ENCODE results near the gene SPRN.

SPRN gene

GRCh38 chr10:133379801-133380666 lies 44.4 kb downstream of the SPRN start:
- H3K4me2 ChIP-seq (ENCODE audit: low read depth, low read length): peak overlapping the region; percentile 82
- no peaks in the 10 kb centered on the region for H3F3A ChIP-seq (ENCODE audit: insufficient read depth, low read length)
- no peaks in the 10 kb centered on the region for H3K9me3 ChIP-seq (replicated peaks; ENCODE audit: insufficient read depth, low read length)
- peak overlapping the region; percentile 67 for H3K4me3 ChIP-seq (ENCODE audit: low read length)
- H2AFZ ChIP-seq (ENCODE audit: low read length): peak overlapping the region; percentile 69
- H3K4me1 ChIP-seq (ENCODE audit: low read length): no peaks in the 10 kb centered on the region
- H3K27me3 ChIP-seq (replicated peaks; ENCODE audit: insufficient read depth, low read length): peaks cover 10% of the 10 kb centered on the region; the same call in 1 of the 2 replicates
- DNase-seq: no peak
- TF ChIP-seq CTCF (IDR thresholded peaks at IDR 0.05; ENCODE audit: low read length): no peak
- TF ChIP-seq EZH2 (optimal IDR thresholded peaks at IDR 0.05; ENCODE audit: low read depth, low read length): no peak
- TF ChIP-seq EZH2phosphoT487 (IDR thresholded peaks at IDR 0.05; ENCODE audit: low read length): no peak
- H4K20me1 ChIP-seq (ENCODE audit: insufficient read depth, low read length): no peaks in the 10 kb centered on the region
- 0 out of 2 replicates have a peak, but pooled peaks cover 3% of the 10 kb centered on the region for H3K79me2 ChIP-seq (ENCODE audit: low read length)
- H3K9ac ChIP-seq (ENCODE audit: low read length): peak overlapping the region; percentile 66; the same call in 1 of the 2 replicates
- H3K36me3 ChIP-seq (replicated peaks; ENCODE audit: insufficient read depth, low read length): no peaks in the 10 kb centered on the region
- peak overlapping the region; percentile 16; the same call in 1 of the 2 replicates for H3K27ac ChIP-seq (ENCODE audit: low read length)
- H3K9me2 ChIP-seq (replicated peaks; ENCODE audit: insufficient read depth, low read length): no peaks in the 10 kb centered on the region

- Histone ChIP-seq H3K4me1 (ENCODE audit: low read length) (no peaks in the 10 kb centered on the region), H3K27me3 (replicated peaks; ENCODE audit: insufficient read depth, low read length) (peaks cover 10% of the 10 kb centered on the region; the same call in 1 of the 2 replicates), H3K27ac (ENCODE audit: low read length) (peak within 1 kb of the TSS; percentile 16; the same call in 1 of the 2 replicates), H3K79me2 (ENCODE audit: low read length) (0 out of 2 replicates have a peak, but pooled peaks cover 3% of the 10 kb centered on the region), H4K20me1 (ENCODE audit: insufficient read depth, low read length) (no peaks in the 10 kb centered on the region), H3K9ac (ENCODE audit: low read length) (peak within 1 kb of the TSS; percentile 66; the same call in 1 of the 2 replicates), H3K9me3 (replicated peaks; ENCODE audit: insufficient read depth, low read length) (no peaks in the 10 kb centered on the region), H2AFZ (ENCODE audit: low read length) (peak within 1 kb of the TSS; percentile 69), H3K36me3 (replicated peaks; ENCODE audit: insufficient read depth, low read length) (no peaks in the 10 kb centered on the region), H3K9me2 (replicated peaks; ENCODE audit: insufficient read depth, low read length) (no peaks in the 10 kb centered on the region), H3K4me3 (ENCODE audit: low read length) (peak within 1 kb of the TSS; percentile 79), H3K4me2 (ENCODE audit: low read depth, low read length) (peak within 1 kb of the TSS; percentile 99), H3F3A (ENCODE audit: insufficient read depth, low read length) (no peaks in the 10 kb centered on the region)
- no peak for TF ChIP-seq CTCF (IDR thresholded peaks at IDR 0.05; ENCODE audit: low read length)
- TF ChIP-seq EZH2phosphoT487 (IDR thresholded peaks at IDR 0.05; ENCODE audit: low read length): no peak
- TF ChIP-seq EZH2 (optimal IDR thresholded peaks at IDR 0.05; ENCODE audit: low read depth, low read length): no peak
- DNase-seq: peak; percentile 69
Observed at GRCh38 chr10:133379152-133379800, 45.1 kb downstream of the SPRN start, which contains the start of gene PAOX. TSS of gene PAOX (plus strand) at chr10:133379262. CDS start at chr10:133379317, 55 bp downstream.

GRCh38 chr10:133378251-133379096 lies 46.0 kb downstream of the SPRN start:
- DNase-seq: peak; percentile 59
- Histone ChIP-seq H3K9ac (ENCODE audit: low read length) (peak overlapping the region; percentile 38; the same call in 1 of the 2 replicates), H3K27me3 (replicated peaks; ENCODE audit: insufficient read depth, low read length) (peaks cover 10% of the 10 kb centered on the region; the same call in 1 of the 2 replicates)

More at GRCh38 chr10:133378251-133379096, 46.0 kb downstream of the SPRN start:
- H3F3A ChIP-seq (ENCODE audit: insufficient read depth, low read length): peaks cover 3% of the 10 kb centered on the region; the same call in 1 of the 2 replicates
- peak overlapping the region; percentile 79 for H3K4me3 ChIP-seq (ENCODE audit: low read length)
- no peaks in the 10 kb centered on the region for H4K20me1 ChIP-seq (ENCODE audit: insufficient read depth, low read length)
- H3K36me3 ChIP-seq (replicated peaks; ENCODE audit: insufficient read depth, low read length): no peaks in the 10 kb centered on the region
- TF ChIP-seq CTCF (IDR thresholded peaks at IDR 0.05; ENCODE audit: low read length) (no peak), EZH2phosphoT487 (IDR thresholded peaks at IDR 0.05; ENCODE audit: low read length) (no peak)
- H3K4me1 ChIP-seq (ENCODE audit: low read length): no peaks in the 10 kb centered on the region
- no peaks in the 10 kb centered on the region for H3K9me2 ChIP-seq (replicated peaks; ENCODE audit: insufficient read depth, low read length)
- H2AFZ ChIP-seq (ENCODE audit: low read length): peak overlapping the region; percentile 56
- H3K9me3 ChIP-seq (replicated peaks; ENCODE audit: insufficient read depth, low read length): no peaks in the 10 kb centered on the region
- 0 out of 2 replicates have a peak, but pooled peaks cover 3% of the 10 kb centered on the region for H3K79me2 ChIP-seq (ENCODE audit: low read length)
- H3K27ac ChIP-seq (ENCODE audit: low read length): no peak overlapping the region
- H3K4me2 ChIP-seq (ENCODE audit: low read depth, low read length): peak overlapping the region; percentile 99
